B cell (primary cell): ENCODE data around the gene TSPY9. TPM values are rescaled to one million over a fixed set of nuclear protein-coding genes. Genes with fewer than 3 reads are reported as not detected.
"Not testable (repeated sequence)": the region's sequence is repeated elsewhere in the genome, so short reads cannot be mapped to it uniquely, and the experiment has no call there.

Experiments used
- ATAC-seq: fragments of 200-7000 bp; cut with Tn5 transposase; one replicate; pipeline ENCODE4 v1.10.0; 2021; ENCODE audit warnings: low read depth, mild to moderate bottlenecking, moderate number of reproducible peaks, moderate library complexity
- CTCF ChIA-PET: fragments of 350-600 bp; sonication (Branson Sonifier 250); formaldehyde crosslinking; loops from one replicate; lab custom pipeline; 2021; ENCODE audit warnings: antibody characterized with exemption, inconsistent platforms; lab: Charles Lee
- POLR2A ChIA-PET: fragments of 350-600 bp; sonication (Branson Sonifier 250); formaldehyde crosslinking; loops from one replicate; lab custom pipeline; 2021; ENCODE audit warnings: antibody characterized with exemption; lab: Charles Lee
- DNase-seq: peaks from one replicate; pipeline ENCODE4 v3.0.0; 2013
- H2AFZ ChIP-seq: 2 replicates; pipeline ENCODE4 v1.6.1; 2012; ENCODE audit warnings: mild to moderate bottlenecking, low read depth, low read length; ENCODE audit not compliant: insufficient read depth, poor library complexity, severe bottlenecking
- H3K27ac ChIP-seq, 2 donors: 1 replicate in 1 of 2; 2 replicates in 1 of 2; pipeline ENCODE4 v1.5.1; 2012 to 2013; ENCODE audit warnings: low read length in 2 of 2, mild to moderate bottlenecking in 2 of 2, moderate library complexity in 1 of 2
- H3K27me3 ChIP-seq, 4 experiments: fragments of 200-600 bp in 1 of 4; sonication (generic) in 1 of 4; replicated peaks in 1 of 4; 1 replicate in 2 of 4; 2 replicates in 2 of 4; pipeline versions ENCODE4 v1.6.1 to v1.7.0; 2013 to 2016; ENCODE audit warnings: low read length in 3 of 4, mild to moderate bottlenecking in 2 of 4, mixed read lengths in 1 of 4, moderate library complexity in 1 of 4; ENCODE audit not compliant: insufficient read depth in 4 of 4, control insufficient read depth in 3 of 4; ENCODE audit errors: control extremely low read depth in 1 of 4
- H3K36me3 ChIP-seq, 2 experiments: replicated peaks in 1 of 2; 1 replicate in 1 of 2; 2 replicates in 1 of 2; pipeline versions ENCODE4 v1.6.1 to v1.7.1; 2013; ENCODE audit warnings: low read length in 1 of 2; ENCODE audit not compliant: insufficient read depth in 2 of 2, control insufficient read depth in 1 of 2; ENCODE audit errors: control extremely low read depth in 1 of 2, extremely low read depth in 1 of 2
- H3K4me1 ChIP-seq, 2 donors: fragments of 200-600 bp in 1 of 2; sonication (generic) in 1 of 2; 1 replicate in 1 of 2; 2 replicates in 1 of 2; pipeline versions ENCODE4 v1.5.1 to v1.6.1; 2013 to 2017; ENCODE audit warnings: low read length in 2 of 2; ENCODE audit not compliant: control insufficient read depth in 2 of 2, insufficient read depth in 2 of 2
- H3K4me2 ChIP-seq: replicated peaks from 2 replicates; pipeline ENCODE3; 2012; ENCODE audit warnings: mild to moderate bottlenecking, low read depth, low read length; ENCODE audit not compliant: poor library complexity, severe bottlenecking
- H3K4me3 ChIP-seq, 5 experiments: fragments of 200-600 bp in 1 of 5; sonication (generic) in 1 of 5; 1 replicate in 3 of 5; 2 replicates in 2 of 5; pipeline versions ENCODE4 v1.5.1 to v1.7.0; 2011 to 2016; ENCODE audit warnings: low read length in 4 of 5, mild to moderate bottlenecking in 4 of 5, low read depth in 2 of 5, control low read depth in 1 of 5, moderate library complexity in 1 of 5; ENCODE audit not compliant: insufficient read depth in 1 of 5; ENCODE audit errors: control extremely low read depth in 1 of 5, extremely low read depth in 1 of 5
- H3K79me2 ChIP-seq: fragments of 200-600 bp; sonication (generic); one replicate; pipeline ENCODE4 v1.6.0; 2016; ENCODE audit warnings: low read length; ENCODE audit not compliant: control insufficient read depth, insufficient read depth
- H3K9ac ChIP-seq: fragments of 200-600 bp; sonication (generic); 2 replicates; pipeline ENCODE4 v1.6.1; 2017; ENCODE audit warnings: mild to moderate bottlenecking, low read length, moderate library complexity
- H3K9me3 ChIP-seq, 3 donors: one replicate each; pipeline versions ENCODE4 v1.6.1 to v1.7.1; 2013; ENCODE audit warnings: low read length in 2 of 3; ENCODE audit not compliant: control insufficient read depth in 2 of 3, insufficient read depth in 1 of 3; ENCODE audit errors: control extremely low read depth in 1 of 3
- H4K20me1 ChIP-seq: 2 replicates; pipeline ENCODE4 v1.6.0; 2012; ENCODE audit warnings: mild to moderate bottlenecking, low read length; ENCODE audit not compliant: insufficient read depth, control insufficient read depth, poor library complexity, severe bottlenecking
- H3K27ac Mint-ChIP-seq: one replicate; pipeline ENCODE4 v1.8.0; 2021; ENCODE audit warnings: mixed read lengths
- H3K27me3 Mint-ChIP-seq: one replicate; pipeline ENCODE4 v1.8.0; 2021; ENCODE audit warnings: mixed read lengths
- H3K4me1 Mint-ChIP-seq: one replicate; pipeline ENCODE4 v1.8.0; 2021; ENCODE audit warnings: mixed read lengths
- H3K4me3 Mint-ChIP-seq: one replicate; pipeline ENCODE4 v1.8.0; 2021; ENCODE audit warnings: mixed read lengths
- H3K9me3 Mint-ChIP-seq: one replicate; pipeline ENCODE4 v1.8.0; 2022; ENCODE audit warnings: mixed read lengths; ENCODE audit not compliant: insufficient read depth
- WGBS: methylation state at CpG from one replicate; pipeline ENCODE4 v1.1.5; 2013; ENCODE audit warnings: missing lambda C conversion rate; ENCODE audit not compliant: insufficient coverage; 5-methylcytosine and 5-hydroxymethylcytosine counted together
- intact Hi-C: fragments of 100-400 bp; cut with micrococcal nuclease; formaldehyde crosslinking; loops from one replicate; pipeline ENCODE4 v1.10.0; 2022
- polyA minus RNA-seq: library from RNA; depleted of rRNA, polyadenylated mRNA; stranded (reverse); fragments of >200 nt; gene quantifications from 2 replicates; pipeline ENCODE4 v1.2.3, GENCODE V29; 2012
- polyA plus RNA-seq: library from polyadenylated mRNA; depleted of rRNA; stranded (reverse); fragments of >200 nt; gene quantifications from 2 replicates; pipeline ENCODE4 v1.2.3, GENCODE V29; 2012
- total RNA-seq, 2 donors: library from RNA; stranded (reverse); fragments of 120-200 nt in 1 of 2; gene quantifications; 1 replicate in 1 of 2; 2 replicates in 1 of 2; pipeline versions ENCODE4 v1.2.3 to v1.2.4, GENCODE V29; 2013 to 2022

TSPY9 gene, protein sequence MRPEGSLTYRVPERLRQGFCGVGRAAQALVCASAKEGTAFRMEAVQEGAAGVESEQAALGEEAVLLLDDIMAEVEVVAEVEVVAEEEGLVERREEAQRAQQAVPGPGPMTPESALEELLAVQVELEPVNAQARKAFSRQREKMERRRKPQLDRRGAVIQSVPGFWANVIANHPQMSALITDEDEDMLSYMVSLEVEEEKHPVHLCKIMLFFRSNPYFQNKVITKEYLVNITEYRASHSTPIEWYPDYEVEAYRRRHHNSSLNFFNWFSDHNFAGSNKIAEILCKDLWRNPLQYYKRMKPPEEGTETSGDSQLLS
- total RNA-seq (not detected in 2 replicates), polyA plus RNA-seq (not detected in 2 replicates), polyA minus RNA-seq (not detected in 2 replicates)
- total RNA-seq (2013) = not detected

DNA sequence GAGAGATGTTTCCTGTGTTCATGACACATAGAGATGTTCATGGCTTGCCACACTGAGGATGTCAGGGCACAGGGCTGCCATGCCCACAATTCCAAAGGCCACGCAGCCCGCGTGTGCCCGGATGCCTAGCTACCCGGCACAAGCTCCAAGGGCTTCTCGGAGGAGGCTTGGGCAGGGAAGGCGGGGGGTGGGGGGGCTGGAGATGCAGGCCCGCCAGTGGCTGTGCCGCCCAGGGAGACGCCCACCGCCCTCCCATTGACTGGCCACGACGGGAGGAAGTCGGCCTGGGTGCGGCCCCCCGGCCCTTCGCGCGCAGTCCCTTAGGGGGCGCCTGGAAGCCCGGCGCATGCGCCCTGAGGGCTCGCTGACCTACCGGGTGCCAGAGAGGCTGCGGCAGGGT, at the start of gene TSPY9:
Gene TSPY9 (plus strand): TSS at position 301 of the 400 bp plus-strand sequence. CDS start 46 bp downstream, at position 347.
- H3K4me2 ChIP-seq, DNase-seq, H3K4me1 ChIP-seq, CTCF ChIA-PET, H3K9me3 Mint-ChIP-seq, H3K9ac ChIP-seq, H3K27ac Mint-ChIP-seq, H3K27me3 ChIP-seq, H4K20me1 ChIP-seq, intact Hi-C loops, H2AFZ ChIP-seq, H3K4me3 ChIP-seq, ATAC-seq, H3K36me3 ChIP-seq, H3K27ac ChIP-seq, H3K4me3 Mint-ChIP-seq, H3K79me2 ChIP-seq, POLR2A ChIA-PET, H3K4me1 Mint-ChIP-seq, H3K27me3 Mint-ChIP-seq, H3K9me3 ChIP-seq: not testable (repeated sequence)
- WGBS = no CpG with 5 or more reads among the region's 26 CpGs

GRCh38 chrY:9466655-9467054, 20.4 kb upstream of the TSPY9 start, which contains the start of gene TSPY1:
Gene TSPY1, plus strand, starts transcription at chrY:9466955. Its CDS starts 46 bp downstream, at chrY:9467001.
- H3K4me1 Mint-ChIP-seq, ATAC-seq, DNase-seq, POLR2A ChIA-PET, H4K20me1 ChIP-seq, H3K27ac Mint-ChIP-seq, H2AFZ ChIP-seq, H3K4me3 Mint-ChIP-seq, H3K27me3 ChIP-seq, H3K4me1 ChIP-seq, H3K27me3 Mint-ChIP-seq, CTCF ChIA-PET, H3K9ac ChIP-seq, H3K9me3 ChIP-seq, H3K27ac ChIP-seq, intact Hi-C loops, H3K4me2 ChIP-seq, H3K79me2 ChIP-seq, H3K36me3 ChIP-seq, H3K4me3 ChIP-seq, H3K9me3 Mint-ChIP-seq: not testable (repeated sequence)
- no CpG with 5 or more reads among the region's 25 CpGs for WGBS

GRCh38 chrY:9504396-9504795, 17.3 kb downstream of the TSPY9 start:
- H3K4me1 ChIP-seq, H3K27ac Mint-ChIP-seq, intact Hi-C loops, H3K9me3 ChIP-seq, H2AFZ ChIP-seq, H3K4me3 Mint-ChIP-seq, H3K27ac ChIP-seq, H3K79me2 ChIP-seq, H3K4me3 ChIP-seq, H3K4me2 ChIP-seq, H3K4me1 Mint-ChIP-seq, ATAC-seq, DNase-seq, POLR2A ChIA-PET, CTCF ChIA-PET, H3K9ac ChIP-seq, H3K36me3 ChIP-seq, H4K20me1 ChIP-seq, H3K27me3 Mint-ChIP-seq, H3K27me3 ChIP-seq, H3K9me3 Mint-ChIP-seq: not testable (repeated sequence)
- WGBS = no CpG with 5 or more reads among the region's 6 CpGs

- H3K27ac Mint-ChIP-seq, H3K27me3 Mint-ChIP-seq, intact Hi-C loops, POLR2A ChIA-PET, ATAC-seq, H3K27me3 ChIP-seq, H3K36me3 ChIP-seq, H3K27ac ChIP-seq, H3K9me3 Mint-ChIP-seq, H3K9ac ChIP-seq, H3K9me3 ChIP-seq, H4K20me1 ChIP-seq, H2AFZ ChIP-seq, H3K79me2 ChIP-seq, H3K4me2 ChIP-seq, H3K4me1 Mint-ChIP-seq, H3K4me3 Mint-ChIP-seq, H3K4me3 ChIP-seq, DNase-seq, H3K4me1 ChIP-seq, CTCF ChIA-PET: not testable (repeated sequence)
- 74% methylated on average over 3 of the region's 12 CpGs for WGBS
Observed at GRCh38 chrY:9516287-9516686, 29.2 kb downstream of the TSPY9 start.
